Brain microvascular endothelial cell (primary cell): ENCODE data around the gene IKZF1.

Experiments used
- DNase-seq: peaks from one replicate; pipeline ENCODE4 v3.0.0-alpha.2; 2020
- H3K27ac ChIP-seq: fragments of 250-450 bp; sonication (Bioruptor Pico); 2 replicates; pipeline ENCODE4 v1.5.1; 2020; ENCODE audit warnings: mild to moderate bottlenecking, moderate library complexity
- H3K27me3 ChIP-seq: fragments of 250-450 bp; sonication (Bioruptor Pico); replicated peaks from 2 replicates; pipeline ENCODE4 v1.5.1; 2020; ENCODE audit warnings: mild to moderate bottlenecking
- H3K36me3 ChIP-seq: fragments of 250-450 bp; sonication (Bioruptor Pico); replicated peaks from 2 replicates; pipeline ENCODE4 v1.5.1; 2020; ENCODE audit warnings: mild to moderate bottlenecking
- H3K4me3 ChIP-seq: 2 replicates; pipeline ENCODE4 v1.5.1; 2011; ENCODE audit warnings: low read depth, mild to moderate bottlenecking, control low read depth, low read length, moderate library complexity
- in situ Hi-C: cut with HindIII; loops from 2 replicates; pipeline ENCODE4 v1.10.0; 2017; ENCODE audit warnings: low sequenced_read_pairs, low pct_ligation_motif_present
- TF ChIP-seq, protein P1 (sequence below): IDR thresholded peaks from 2 replicates; pipeline ENCODE4 v1.5.1; 2011; ENCODE audit warnings: low read depth, mild to moderate bottlenecking, moderate library complexity, low read length, control low read depth, inconsistent platforms; ENCODE audit errors: missing control alignments

Gene IKZF1

DNA sequence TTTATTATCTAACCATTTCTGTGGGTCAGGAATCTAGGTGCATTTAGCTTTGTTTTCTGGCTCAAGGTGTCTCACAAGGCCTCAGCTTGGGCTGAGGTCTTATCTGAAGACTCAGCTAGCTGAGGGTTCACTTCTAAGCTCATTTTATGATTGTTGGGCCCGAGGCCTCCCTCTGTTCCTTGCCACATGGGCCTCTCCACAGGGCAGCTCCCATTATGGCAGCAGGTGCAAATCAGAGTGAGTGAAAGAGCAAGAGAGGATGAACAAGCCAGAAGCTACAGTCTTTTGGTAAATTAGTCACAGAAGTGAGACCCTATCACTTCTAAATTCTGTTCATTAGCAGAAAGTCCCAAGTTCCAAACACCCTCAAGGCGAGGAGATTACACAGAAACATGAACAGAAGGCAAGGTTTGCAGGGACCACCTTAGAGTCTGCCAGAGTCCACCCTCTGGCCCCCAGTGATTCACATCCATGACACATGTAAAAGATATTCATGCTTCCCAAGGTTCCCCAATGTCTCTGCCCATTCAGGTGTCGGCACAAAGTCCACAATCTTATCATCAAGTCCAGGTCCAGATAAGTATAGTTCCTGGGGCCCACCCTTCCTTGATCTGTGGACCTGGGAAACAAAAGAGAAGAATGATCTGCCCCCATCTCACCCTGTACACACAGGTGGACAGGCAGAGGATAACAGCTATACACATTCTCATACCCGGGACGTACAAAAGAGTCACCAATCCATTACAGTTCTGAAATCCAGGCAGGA, 121.9 kb downstream of the IKZF1 start:
- no peak overlapping the region for H3K27ac ChIP-seq
- TF ChIP-seq, protein P1, sequence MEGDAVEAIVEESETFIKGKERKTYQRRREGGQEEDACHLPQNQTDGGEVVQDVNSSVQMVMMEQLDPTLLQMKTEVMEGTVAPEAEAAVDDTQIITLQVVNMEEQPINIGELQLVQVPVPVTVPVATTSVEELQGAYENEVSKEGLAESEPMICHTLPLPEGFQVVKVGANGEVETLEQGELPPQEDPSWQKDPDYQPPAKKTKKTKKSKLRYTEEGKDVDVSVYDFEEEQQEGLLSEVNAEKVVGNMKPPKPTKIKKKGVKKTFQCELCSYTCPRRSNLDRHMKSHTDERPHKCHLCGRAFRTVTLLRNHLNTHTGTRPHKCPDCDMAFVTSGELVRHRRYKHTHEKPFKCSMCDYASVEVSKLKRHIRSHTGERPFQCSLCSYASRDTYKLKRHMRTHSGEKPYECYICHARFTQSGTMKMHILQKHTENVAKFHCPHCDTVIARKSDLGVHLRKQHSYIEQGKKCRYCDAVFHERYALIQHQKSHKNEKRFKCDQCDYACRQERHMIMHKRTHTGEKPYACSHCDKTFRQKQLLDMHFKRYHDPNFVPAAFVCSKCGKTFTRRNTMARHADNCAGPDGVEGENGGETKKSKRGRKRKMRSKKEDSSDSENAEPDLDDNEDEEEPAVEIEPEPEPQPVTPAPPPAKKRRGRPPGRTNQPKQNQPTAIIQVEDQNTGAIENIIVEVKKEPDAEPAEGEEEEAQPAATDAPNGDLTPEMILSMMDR: no peak
- in situ Hi-C loops: no loop called here

DNA sequence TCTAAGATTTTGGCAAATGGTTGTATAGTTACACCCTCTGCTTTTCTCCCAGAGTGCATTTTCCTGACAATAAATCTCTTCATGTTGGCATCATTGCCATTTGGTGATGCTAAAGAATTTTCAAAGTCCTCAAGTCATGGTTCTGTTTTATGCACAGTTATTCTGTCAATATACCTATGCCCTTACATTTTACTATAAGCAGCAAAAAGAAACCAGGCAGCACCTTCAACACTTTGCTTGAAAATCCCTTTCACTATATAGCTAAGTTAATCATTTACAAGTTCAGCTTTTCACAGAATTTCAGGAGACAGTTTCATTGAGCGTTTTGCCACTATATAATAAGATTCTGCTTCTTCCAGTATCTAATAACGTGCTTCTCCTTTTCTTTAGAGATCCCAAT, 123.0 kb downstream of the IKZF1 start:
- H3K36me3 ChIP-seq: no peaks in the 10 kb centered on the region
- in situ Hi-C loops: no loop called here
- H3K27ac ChIP-seq: no peak overlapping the region
- TF ChIP-seq, protein P1: no peak
- no peaks in the 10 kb centered on the region for H3K27me3 ChIP-seq
- H3K4me3 ChIP-seq: no peak overlapping the region
- DNase-seq: no peak

More for the DNA sequence above, 121.9 kb downstream of the IKZF1 start:
- no peak for DNase-seq
- Histone ChIP-seq H3K36me3 (no peaks in the 10 kb centered on the region), H3K27me3 (no peaks in the 10 kb centered on the region), H3K4me3 (no peak overlapping the region)

DNA sequence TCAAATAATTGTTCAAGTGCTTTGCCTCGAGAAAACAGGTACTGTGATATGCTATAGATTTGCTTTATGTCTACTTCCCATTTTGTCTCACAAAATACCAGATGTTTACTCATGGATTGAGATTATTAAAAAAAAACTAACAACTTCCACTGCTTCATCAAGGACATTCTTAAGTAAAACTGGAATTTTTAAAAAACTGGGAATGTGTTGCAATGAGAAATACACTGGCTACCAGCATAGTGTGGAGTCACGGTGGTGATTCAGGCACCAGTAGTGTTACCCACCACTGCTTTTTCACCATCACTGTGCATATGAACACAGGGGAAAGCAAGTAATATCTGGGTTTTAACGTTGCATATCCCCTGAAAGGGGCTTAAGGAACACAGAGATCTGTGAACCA, 124.4 kb downstream of the IKZF1 start:
- in situ Hi-C loops: no loop called here
- TF ChIP-seq, protein P1: no peak
- Histone ChIP-seq H3K36me3 (no peaks in the 10 kb centered on the region), H3K27ac (no peak overlapping the region), H3K4me3 (no peak overlapping the region), H3K27me3 (no peaks in the 10 kb centered on the region)
- DNase-seq: no peak

DNA sequence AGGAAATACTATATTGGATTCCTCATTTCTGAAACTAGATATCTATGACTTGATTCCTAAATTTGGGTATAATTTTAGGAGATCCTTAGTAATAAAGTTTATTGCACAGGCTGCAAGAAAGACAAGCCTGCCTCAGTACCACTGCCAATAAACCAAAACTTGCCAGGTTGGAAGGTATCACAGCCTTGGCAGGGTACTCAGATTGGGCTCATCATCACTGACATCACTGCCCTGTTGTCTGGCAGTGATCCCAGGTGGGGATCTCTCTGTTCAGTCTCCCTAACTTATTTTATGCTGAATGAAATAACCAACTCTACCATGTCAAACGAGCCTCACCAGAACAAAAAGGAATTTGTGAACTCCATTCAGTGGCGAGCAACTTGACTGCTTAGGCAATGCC, 126.8 kb downstream of the IKZF1 start:
- DNase-seq: no peak
- in situ Hi-C loops: no loop called here
- H3K27me3 ChIP-seq: no peaks in the 10 kb centered on the region
- H3K27ac ChIP-seq: no peak overlapping the region
- no peak overlapping the region for H3K4me3 ChIP-seq
- TF ChIP-seq, protein P1: no peak
- H3K36me3 ChIP-seq: no peaks in the 10 kb centered on the region

DNA sequence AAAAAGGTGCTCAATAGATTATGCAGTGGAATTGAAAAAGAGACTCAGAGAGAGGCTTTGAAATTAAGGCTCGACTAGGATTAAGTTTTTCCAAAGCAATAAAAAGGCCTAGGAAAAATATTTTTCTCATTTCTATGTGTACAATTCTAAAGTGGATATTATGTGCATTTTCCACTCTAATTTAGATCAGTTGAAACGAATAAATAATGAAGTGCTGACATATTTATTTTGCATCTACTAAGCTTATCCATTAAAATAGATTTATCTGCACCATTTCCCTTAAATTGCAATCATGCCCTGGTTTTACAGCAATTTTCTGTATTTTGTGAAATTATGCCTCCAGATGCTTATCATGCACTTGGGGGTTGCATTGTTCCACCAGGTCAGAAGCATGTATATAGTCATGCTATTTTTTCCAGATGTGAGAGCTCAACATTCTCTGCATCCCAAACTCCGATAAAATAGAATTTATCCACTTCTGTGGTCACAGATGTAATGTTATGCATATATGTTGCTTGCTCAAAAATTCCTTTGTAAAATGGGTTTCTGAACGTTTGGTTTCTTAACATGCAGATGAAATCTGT, 127.3 kb downstream of the IKZF1 start:
- Histone ChIP-seq H3K4me3 (no peak overlapping the region), H3K27ac (no peak overlapping the region), H3K27me3 (no peaks in the 10 kb centered on the region), H3K36me3 (no peaks in the 10 kb centered on the region)
- in situ Hi-C loops: no loop called here
- DNase-seq: no peak
- TF ChIP-seq, protein P1: no peak
